IMR-90 (cell line): Measurements from ENCODE around the gene GAR1. TPM values are rescaled to one million over a fixed set of nuclear protein-coding genes. Genes with fewer than 3 reads are reported as not detected.
A peak's percentile ranks its signal among the peaks of the same experiment; 100 is the strongest.

Source experiments
- ATAC-seq: fragments of 200-7000 bp; cut with Tn5 transposase; 2 replicates; pipeline ENCODE4 v1.9.1; 2020; ENCODE audit warnings: low read depth, mild to moderate bottlenecking, moderate library complexity
- BruUV-seq: library from RNA; stranded (reverse); fragments of 400-500 nt; replicated peaks from 2 replicates; lab custom pipeline; 2021; lab: Mats Ljungman, UMichigan
- CTCF ChIA-PET: fragments of 300-600 bp; formaldehyde crosslinking; extraction: SDS; loops from one replicate; lab custom pipeline; 2021; ENCODE audit warnings: antibody characterized with exemption; lab: Yijun Ruan, JAX
- POLR2A ChIA-PET: fragments of 300-600 bp; sonication (Branson Sonifier 250); formaldehyde crosslinking; loops from one replicate; lab custom pipeline; 2022; ENCODE audit warnings: antibody characterized with exemption; ENCODE audit not compliant: unreplicated experiment; lab: Charles Lee
- DNase-seq: peaks from one replicate; pipeline ENCODE4 v3.0.0; 2013
- H2AFZ ChIP-seq: replicated peaks from 2 replicates; pipeline ENCODE3; 2013; ENCODE audit warnings: low read length, mild to moderate bottlenecking; ENCODE audit not compliant: poor library complexity
- H2AK5ac ChIP-seq: 2 replicates; pipeline ENCODE4 v1.6.1; 2013; ENCODE audit warnings: low read depth, low read length, inconsistent platforms
- H2AK9ac ChIP-seq: replicated peaks from 2 replicates; pipeline ENCODE3; 2013; ENCODE audit warnings: mild to moderate bottlenecking, low read depth, low read length, moderate library complexity; ENCODE audit not compliant: poor library complexity
- H2BK120ac ChIP-seq: 2 replicates; pipeline ENCODE4 v1.6.1; 2013; ENCODE audit warnings: low read depth, low read length, inconsistent platforms
- H2BK15ac ChIP-seq: 3 replicates; pipeline ENCODE4 v1.6.1; 2013; ENCODE audit warnings: low read depth, low read length, inconsistent platforms
- H2BK20ac ChIP-seq: 2 replicates; pipeline ENCODE4 v1.6.1; 2013; ENCODE audit warnings: low read depth, mild to moderate bottlenecking, inconsistent platforms, low read length, moderate library complexity
- H2BK5ac ChIP-seq: 2 replicates; pipeline ENCODE4 v1.6.1; 2013; ENCODE audit warnings: mild to moderate bottlenecking, low read depth, low read length, inconsistent platforms; ENCODE audit not compliant: poor library complexity, severe bottlenecking
- H3K14ac ChIP-seq: replicated peaks from 2 replicates; pipeline ENCODE4 v1.6.1; 2013; ENCODE audit warnings: low read depth, low read length, inconsistent platforms
- H3K18ac ChIP-seq: 2 replicates; pipeline ENCODE4 v1.6.1; 2013; ENCODE audit warnings: low read depth, low read length, control low read depth
- H3K23ac ChIP-seq: 2 replicates; pipeline ENCODE4 v1.6.1; 2013; ENCODE audit warnings: low read depth, low read length, inconsistent platforms
- H3K27ac ChIP-seq: 2 replicates; pipeline ENCODE4 v1.5.1; 2013; ENCODE audit warnings: mild to moderate bottlenecking, control low read depth, low read length; ENCODE audit not compliant: insufficient read depth
- H3K27me3 ChIP-seq: 2 replicates; pipeline ENCODE4 v1.6.1; 2013; ENCODE audit warnings: low read length; ENCODE audit not compliant: control insufficient read depth, insufficient read depth
- H3K36me3 ChIP-seq: 2 replicates; pipeline ENCODE4 v1.6.1; 2013; ENCODE audit warnings: low read length, mixed read lengths; ENCODE audit not compliant: control insufficient read depth, insufficient read depth
- H3K4ac ChIP-seq: 2 replicates; pipeline ENCODE4 v1.6.1; 2013; ENCODE audit warnings: low read depth, low read length, inconsistent platforms
- H3K4me1 ChIP-seq: 2 replicates; pipeline ENCODE4 v1.6.1; 2013; ENCODE audit warnings: low read length, mixed read lengths; ENCODE audit not compliant: control insufficient read depth, insufficient read depth
- H3K4me2 ChIP-seq: 2 replicates; pipeline ENCODE4 v1.6.1; 2013; ENCODE audit warnings: low read depth, mild to moderate bottlenecking, control low read depth, low read length, moderate library complexity
- H3K4me3 ChIP-seq: 2 replicates; pipeline ENCODE4 v1.5.1; 2013; ENCODE audit warnings: low read depth, mild to moderate bottlenecking, control low read depth, low read length, moderate library complexity; ENCODE audit not compliant: insufficient read depth
- H3K56ac ChIP-seq: 2 replicates; pipeline ENCODE4 v1.6.1; 2013; ENCODE audit warnings: low read length, inconsistent platforms; ENCODE audit not compliant: insufficient read depth; ENCODE audit errors: extremely low read depth
- H3K79me1 ChIP-seq, 2 experiments: 2 replicates each; pipeline ENCODE4 v1.6.1; 2013; ENCODE audit warnings: low read length in 2 of 2, inconsistent platforms in 1 of 2, low read depth in 1 of 2
- H3K9ac ChIP-seq: 2 replicates; pipeline ENCODE4 v1.6.1; 2013; ENCODE audit warnings: low read depth, low read length, control low read depth
- H3K9me1 ChIP-seq: 2 replicates; pipeline ENCODE4 v1.6.1; 2013; ENCODE audit warnings: low read length, inconsistent platforms; ENCODE audit not compliant: insufficient read depth
- H3K9me3 ChIP-seq: 2 replicates; pipeline ENCODE4 v1.6.1; 2013; ENCODE audit warnings: low read length; ENCODE audit not compliant: control insufficient read depth, insufficient read depth
- H4K20me1 ChIP-seq: 2 replicates; pipeline ENCODE4 v1.6.1; 2013; ENCODE audit warnings: low read length, inconsistent platforms; ENCODE audit not compliant: insufficient read depth
- H4K5ac ChIP-seq: 2 replicates; pipeline ENCODE4 v1.6.1; 2013; ENCODE audit warnings: mild to moderate bottlenecking, low read depth, low read length, control low read depth
- H4K8ac ChIP-seq, 2 experiments: 2 replicates each; pipeline ENCODE4 v1.6.1; 2013; ENCODE audit warnings: low read depth in 2 of 2, low read length in 2 of 2, control low read depth in 1 of 2, inconsistent platforms in 1 of 2
- H4K91ac ChIP-seq: 2 replicates; pipeline ENCODE4 v1.6.1; 2013; ENCODE audit warnings: low read depth, low read length, inconsistent platforms; ENCODE audit not compliant: insufficient read depth
- BHLHE40 ChIP-seq: fragments of 150-350 bp; IDR thresholded peaks from 2 replicates; pipeline ENCODE4 v1.6.1; 2016; ENCODE audit warnings: mild to moderate bottlenecking, low read depth, low read length
- CEBPB ChIP-seq: IDR thresholded peaks from 2 replicates; pipeline ENCODE4 v1.6.1; 2012; ENCODE audit warnings: low read depth, low read length, improper control_type of control experiment
- CHD1 ChIP-seq: IDR thresholded peaks from 2 replicates; pipeline ENCODE4 v1.6.1; 2012; ENCODE audit warnings: low read depth, low read length, improper control_type of control experiment
- FOS ChIP-seq: fragments of 150-350 bp; IDR thresholded peaks from 2 replicates; pipeline ENCODE4 v1.6.1; 2016; ENCODE audit warnings: low read depth, low read length
- MAFK ChIP-seq: IDR thresholded peaks from 2 replicates; pipeline ENCODE4 v1.6.1; 2012; ENCODE audit warnings: low read depth, low read length, improper control_type of control experiment
- MAZ ChIP-seq: IDR thresholded peaks from 2 replicates; pipeline ENCODE4 v1.6.1; 2012; ENCODE audit warnings: low read depth, mild to moderate bottlenecking, low read length, improper control_type of control experiment, moderate library complexity, borderline replicate concordance
- MXI1 ChIP-seq: IDR thresholded peaks from 2 replicates; pipeline ENCODE4 v1.6.1; 2012; ENCODE audit warnings: low read depth, mild to moderate bottlenecking, low read length, moderate library complexity, borderline replicate concordance
- NFE2L2 ChIP-seq: fragments of 150-350 bp; IDR thresholded peaks from 2 replicates; pipeline ENCODE4 v1.6.1; 2016; ENCODE audit warnings: low read depth, mild to moderate bottlenecking, low read length
- POLR2A ChIP-seq: IDR thresholded peaks from 2 replicates; pipeline ENCODE4 v1.6.1; 2012; ENCODE audit warnings: mild to moderate bottlenecking, low read depth, low read length
- RAD21 ChIP-seq: IDR thresholded peaks from 2 replicates; pipeline ENCODE4 v1.6.1; 2012; ENCODE audit warnings: low read length, improper control_type of control experiment
- RCOR1 ChIP-seq: IDR thresholded peaks from 2 replicates; pipeline ENCODE4 v1.6.1; 2012; ENCODE audit warnings: mild to moderate bottlenecking, low read length, improper control_type of control experiment; ENCODE audit not compliant: insufficient replicate concordance
- RFX5 ChIP-seq: IDR thresholded peaks from 2 replicates; pipeline ENCODE4 v1.8.0; 2012; ENCODE audit warnings: low read depth, mild to moderate bottlenecking, low read length, moderate library complexity
- SMC3 ChIP-seq: fragments of 150-350 bp; IDR thresholded peaks from 2 replicates; pipeline ENCODE4 v1.6.1; 2016; ENCODE audit warnings: low read depth, mild to moderate bottlenecking, antibody characterized with exemption, low read length, moderate library complexity
- WGBS, 2 experiments: methylation state at CpG; one replicate each; pipeline versions ENCODE4 v1.1.5 to v1.1.7; 2013; ENCODE audit warnings: missing lambda C conversion rate in 2 of 2; ENCODE audit not compliant: insufficient read length in 1 of 2; ENCODE audit errors: extremely low coverage in 2 of 2; 5-methylcytosine and 5-hydroxymethylcytosine counted together
- dilution Hi-C: fragments of 300-500 bp; cut with HindIII; formaldehyde crosslinking; loops from one replicate; pipeline ENCODE4 v1.14.3; 2018; ENCODE audit warnings: low sequenced_read_pairs; ENCODE audit not compliant: unreplicated experiment
- in situ Hi-C: fragments of 300-500 bp; cut with MboI; formaldehyde crosslinking; loops from 3 replicates; pipeline ENCODE4 v1.14.3; 2019; ENCODE audit warnings: low sequenced_read_pairs, inconsistent platforms, mixed read lengths
- intact Hi-C: fragments of 100-400 bp; cut with micrococcal nuclease; formaldehyde crosslinking; loops from 2 replicates; pipeline ENCODE4 v1.10.0; 2022
- polyA plus RNA-seq, 3 experiments: library from polyadenylated mRNA; depleted of rRNA; stranded (reverse); fragments of >200 nt; gene quantifications; 2 replicates each; pipeline ENCODE4 v1.2.3, GENCODE V29; 2012; ENCODE audit warnings: low replicate concordance in 1 of 3
- total RNA-seq: library from RNA; depleted of rRNA; stranded (reverse); fragments of >200 nt; gene quantifications from 2 replicates; pipeline ENCODE4 v1.2.3, GENCODE V29; 2012
- TF ChIP-seq, protein P1 (sequence below): conservative IDR thresholded peaks from 2 replicates; pipeline ENCODE4 v1.5.1; 2012; ENCODE audit warnings: mild to moderate bottlenecking, low read depth, low read length, improper control_type of control experiment
- TF ChIP-seq, protein P2 (sequence below): fragments of 150-350 bp; IDR thresholded peaks from 2 replicates; pipeline ENCODE4 v1.6.1; 2017; ENCODE audit warnings: mild to moderate bottlenecking, antibody characterized with exemption, low read length, low read depth
- TF ChIP-seq, protein P3 (sequence below): fragments of 150-350 bp; IDR thresholded peaks from 2 replicates; pipeline ENCODE4 v1.6.1; 2016; ENCODE audit warnings: low read depth, mild to moderate bottlenecking, low read length, moderate library complexity, borderline replicate concordance

The GAR1 gene
- total and polyA plus RNA-seq, 2 of the 4 experiments (the other 2 are of a cell fraction): 1.1 to 22.0 TPM

DNA sequence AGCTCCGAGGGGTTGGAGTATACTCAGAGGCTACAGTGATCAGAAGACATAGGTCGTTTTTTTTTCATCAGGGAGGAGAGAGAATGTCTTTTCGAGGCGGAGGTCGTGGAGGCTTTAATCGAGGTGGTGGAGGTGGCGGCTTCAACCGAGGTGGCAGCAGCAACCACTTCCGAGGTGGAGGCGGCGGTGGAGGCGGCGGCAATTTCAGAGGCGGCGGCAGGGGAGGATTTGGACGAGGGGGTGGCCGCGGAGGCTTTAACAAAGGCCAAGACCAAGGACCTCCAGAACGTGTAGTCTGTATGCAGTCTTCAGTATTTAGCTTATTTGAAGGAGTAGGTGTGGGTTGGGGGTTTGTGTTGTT, 500 bp downstream of the GAR1 start:
- peak overlapping the region; percentile 97 for H2AK9ac ChIP-seq
- H3K18ac ChIP-seq: peak overlapping the region; percentile 6; the same call in 1 of the 2 replicates
- intact Hi-C loops: no loop called here
- peak overlapping the region; percentile 90 for H2AK5ac ChIP-seq
- in situ Hi-C loops: loop anchor here (10.0 kb wide), 3 partner anchors 111 to 391 kb away; partner anchors contain the start of gene CASP6
- TF ChIP-seq MXI1 (no peak), RFX5 (no peak), CHD1 (no peak), MAZ (no peak), CEBPB (no peak), FOS (no peak), POLR2A (no peak), MAFK (no peak), BHLHE40 (no peak), RAD21 (no peak), NFE2L2 (no peak), SMC3 (no peak), RCOR1 (no peak)
- TF ChIP-seq, protein P1, sequence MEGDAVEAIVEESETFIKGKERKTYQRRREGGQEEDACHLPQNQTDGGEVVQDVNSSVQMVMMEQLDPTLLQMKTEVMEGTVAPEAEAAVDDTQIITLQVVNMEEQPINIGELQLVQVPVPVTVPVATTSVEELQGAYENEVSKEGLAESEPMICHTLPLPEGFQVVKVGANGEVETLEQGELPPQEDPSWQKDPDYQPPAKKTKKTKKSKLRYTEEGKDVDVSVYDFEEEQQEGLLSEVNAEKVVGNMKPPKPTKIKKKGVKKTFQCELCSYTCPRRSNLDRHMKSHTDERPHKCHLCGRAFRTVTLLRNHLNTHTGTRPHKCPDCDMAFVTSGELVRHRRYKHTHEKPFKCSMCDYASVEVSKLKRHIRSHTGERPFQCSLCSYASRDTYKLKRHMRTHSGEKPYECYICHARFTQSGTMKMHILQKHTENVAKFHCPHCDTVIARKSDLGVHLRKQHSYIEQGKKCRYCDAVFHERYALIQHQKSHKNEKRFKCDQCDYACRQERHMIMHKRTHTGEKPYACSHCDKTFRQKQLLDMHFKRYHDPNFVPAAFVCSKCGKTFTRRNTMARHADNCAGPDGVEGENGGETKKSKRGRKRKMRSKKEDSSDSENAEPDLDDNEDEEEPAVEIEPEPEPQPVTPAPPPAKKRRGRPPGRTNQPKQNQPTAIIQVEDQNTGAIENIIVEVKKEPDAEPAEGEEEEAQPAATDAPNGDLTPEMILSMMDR: no peak
- TF ChIP-seq, protein P2, sequence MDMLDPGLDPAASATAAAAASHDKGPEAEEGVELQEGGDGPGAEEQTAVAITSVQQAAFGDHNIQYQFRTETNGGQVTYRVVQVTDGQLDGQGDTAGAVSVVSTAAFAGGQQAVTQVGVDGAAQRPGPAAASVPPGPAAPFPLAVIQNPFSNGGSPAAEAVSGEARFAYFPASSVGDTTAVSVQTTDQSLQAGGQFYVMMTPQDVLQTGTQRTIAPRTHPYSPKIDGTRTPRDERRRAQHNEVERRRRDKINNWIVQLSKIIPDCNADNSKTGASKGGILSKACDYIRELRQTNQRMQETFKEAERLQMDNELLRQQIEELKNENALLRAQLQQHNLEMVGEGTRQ: no peak
- TF ChIP-seq, protein P3, sequence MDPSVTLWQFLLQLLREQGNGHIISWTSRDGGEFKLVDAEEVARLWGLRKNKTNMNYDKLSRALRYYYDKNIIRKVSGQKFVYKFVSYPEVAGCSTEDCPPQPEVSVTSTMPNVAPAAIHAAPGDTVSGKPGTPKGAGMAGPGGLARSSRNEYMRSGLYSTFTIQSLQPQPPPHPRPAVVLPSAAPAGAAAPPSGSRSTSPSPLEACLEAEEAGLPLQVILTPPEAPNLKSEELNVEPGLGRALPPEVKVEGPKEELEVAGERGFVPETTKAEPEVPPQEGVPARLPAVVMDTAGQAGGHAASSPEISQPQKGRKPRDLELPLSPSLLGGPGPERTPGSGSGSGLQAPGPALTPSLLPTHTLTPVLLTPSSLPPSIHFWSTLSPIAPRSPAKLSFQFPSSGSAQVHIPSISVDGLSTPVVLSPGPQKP: no peak
- H3K9ac ChIP-seq: peak overlapping the region; percentile 95
- H3K27me3 ChIP-seq: no peaks in the 10 kb centered on the region
- peak overlapping the region; percentile 97 for H2AFZ ChIP-seq
- ChIA-PET CTCF (interaction anchor here (0.9 kb wide), 1 partner anchor 116 kb away, joined by 5 read pairs; no protein-coding TSS in a partner anchor), POLR2A (no interaction called here)
- H3K4ac ChIP-seq: peak overlapping the region; percentile 93
- peak overlapping the region; percentile 88 for H3K23ac ChIP-seq
- BruUV-seq: no TSS peak
- peak overlapping the region; percentile 94 to 97 for H4K8ac ChIP-seq
- dilution Hi-C loops: no loop called here
- no peak overlapping the region for H2BK120ac ChIP-seq
- 0% methylated on average over 12 of the region's 19 CpGs; no CpG with 5 or more reads in 1 of the 2 experiments for WGBS, 2 experiments
- H3K4me1 ChIP-seq: 0 out of 2 replicates have a peak, but pooled peaks cover 1% of the 10 kb centered on the region
- no peak overlapping the region for H2BK20ac ChIP-seq
- no peaks in the 10 kb centered on the region for H4K20me1 ChIP-seq
- peak overlapping the region; percentile 81 for H2BK5ac ChIP-seq
- H3K4me2 ChIP-seq: peak overlapping the region; percentile 84
- ATAC-seq (peak; percentile 17), DNase-seq (no peak)
- H3K27ac ChIP-seq: peak overlapping the region; percentile 78
- no peak overlapping the region for H2BK15ac ChIP-seq
- peaks cover 18 to 31% of the 10 kb centered on the region in 2 experiments; a peak in 3 of 4 replicates for H3K79me1 ChIP-seq
- no peaks in the 10 kb centered on the region for H3K9me1 ChIP-seq
- H4K5ac ChIP-seq: peak overlapping the region; percentile 84
- H3K56ac ChIP-seq: peak overlapping the region; percentile 98
- H3K9me3 ChIP-seq: no peaks in the 10 kb centered on the region
- peak overlapping the region; percentile 74 for H3K14ac ChIP-seq
- H3K36me3 ChIP-seq: peaks cover 5% of the 10 kb centered on the region
- H3K4me3 ChIP-seq: peak overlapping the region; percentile 61
- peak overlapping the region; percentile 81 for H4K91ac ChIP-seq
